ENCODE data around the gene GDPD4. TPM values are rescaled to one million over a fixed set of nuclear protein-coding genes. Genes with fewer than 3 reads are reported as not detected.

The GDPD4 gene
- total and polyA plus RNA-seq, 9 of the 15 experiments (the other 6 are each of a cell fraction or from before 2014, with no cell fraction given), result 0.40 TPM; not detected in 8

DNA sequence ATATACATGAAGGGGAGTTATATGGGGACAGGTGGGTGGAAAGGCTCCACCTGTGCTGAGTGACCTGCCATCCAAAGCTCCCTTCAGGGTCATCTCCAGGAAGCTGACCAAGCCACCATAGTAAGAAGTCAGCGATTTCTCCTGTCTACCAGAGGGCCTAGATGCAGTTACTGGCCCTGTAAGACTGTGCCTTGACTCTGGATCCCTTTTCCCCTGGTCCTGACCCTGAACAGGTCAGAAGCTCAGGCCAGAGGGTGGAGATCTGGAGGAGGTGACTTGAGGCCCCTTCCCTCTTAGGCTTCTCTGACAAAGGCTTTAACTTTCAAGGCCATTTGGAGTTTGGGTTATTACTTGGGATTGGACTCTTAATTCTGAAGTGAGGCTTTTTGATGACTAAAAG is 69.7 kb downstream of the GDPD4 start:
- 0% methylated on average over 1 of the region's 1 CpG for WGBS (ENCODE audit: insufficient coverage, low coverage, missing lambda C conversion rate)
- no peak overlapping the region for H3K27ac ChIP-seq (ENCODE audit: extremely low read depth, low read depth, low read length)
- POLR2A ChIA-PET, result interaction anchor here (0.8 kb wide), 1 partner anchor 11 kb away, joined by 5 read pairs; no protein-coding TSS in a partner anchor
- H3K4me1 ChIP-seq (replicated peaks in 1 of 2; ENCODE audit: control insufficient read depth in 2 of 2, insufficient read depth in 2 of 2, low read length in 2 of 2), result no peaks in the 10 kb centered on the region
- ATAC-seq, result no peak
- no peaks in the 10 kb centered on the region for H3K9me1 ChIP-seq (ENCODE audit: control insufficient read depth, insufficient read depth, low read length)
- no peak overlapping the region for H3K4me3 ChIP-seq
- no peaks in the 10 kb centered on the region; the same call in 1 of the 2 replicates for H4K20me1 ChIP-seq (replicated peaks; ENCODE audit: control insufficient read depth, insufficient read depth, low read length)
- CTCF ChIA-PET (ENCODE audit: low intra/inter-chr PET ratio), result interaction anchor here (0.6 kb wide), 1 partner anchor 392 kb away, joined by 3 read pairs; no protein-coding TSS in a partner anchor
- H3K4me2 ChIP-seq (ENCODE audit: insufficient read depth, low read length), result no peak overlapping the region
- no peak for FAIRE-seq
- no TSS peak for BruUV-seq (replicated peaks)
- H3K27me3 ChIP-seq (ENCODE audit: control insufficient read depth in 2 of 2, insufficient read depth in 2 of 2, low read length in 2 of 2), result peaks cover 0 to 9% of the 10 kb centered on the region in 2 experiments; a peak in 1 of 5 replicates
- intact Hi-C loops (cut with micrococcal nuclease) (no loop called here), in situ Hi-C loops (cut with MboI) (no loop called here)
- H3K9me3 ChIP-seq (replicated peaks; ENCODE audit: control insufficient read depth, insufficient read depth, low read depth, low read length), result no peaks in the 10 kb centered on the region
- H3K79me2 ChIP-seq (ENCODE audit: control insufficient read depth, insufficient read depth, low read length), result no peaks in the 10 kb centered on the region
- no peak overlapping the region for H2AFZ ChIP-seq (ENCODE audit: low read depth, low read length)
- DNase-seq (ENCODE audit: extremely low read depth in 1 of 4, low spot score in 3 of 4), result no peak
- no peak overlapping the region; a peak in 1 of 4 replicates for H3K9ac ChIP-seq (ENCODE audit: insufficient read depth in 1 of 2, low read depth in 2 of 2, low read length in 2 of 2)
- H3K36me3 ChIP-seq (ENCODE audit: control insufficient read depth, insufficient read depth, low read length), result no peaks in the 10 kb centered on the region
- TF ChIP-seq KDM5B (IDR thresholded peaks at IDR 0.05; ENCODE audit: insufficient replicate concordance, low read depth, low read length) (no peak), SMC3 (conservative IDR thresholded peaks at IDR 0.05; ENCODE audit: insufficient read depth, low read depth, low read length) (no peak), ATF1 (CRISPR knock-in tag; IDR thresholded peaks at IDR 0.05) (no peak), ATF1 (tag; IDR thresholded peaks at IDR 0.05) (no peak), NUFIP1 (IDR thresholded peaks at IDR 0.05; ENCODE audit: partially characterized antibody) (no peak), POLR3A (IDR thresholded peaks at IDR 0.05; ENCODE audit: borderline replicate concordance, extremely low read depth, insufficient read depth, insufficient read length) (no peak), MAZ (CRISPR knock-in tag; conservative IDR thresholded peaks at IDR 0.05 in 1 of 2, IDR thresholded peaks at IDR 0.05 in 1 of 2) (no peak), CCAR2 (IDR thresholded peaks at IDR 0.05; ENCODE audit: low read depth, low read length) (no peak), SRSF7 (optimal IDR thresholded peaks at IDR 0.05; ENCODE audit: low read depth, low read length) (no peak), XRCC5 (IDR thresholded peaks at IDR 0.05; ENCODE audit: low read depth, low read length) (no peak)
- TF ChIP-seq, protein P1, sequence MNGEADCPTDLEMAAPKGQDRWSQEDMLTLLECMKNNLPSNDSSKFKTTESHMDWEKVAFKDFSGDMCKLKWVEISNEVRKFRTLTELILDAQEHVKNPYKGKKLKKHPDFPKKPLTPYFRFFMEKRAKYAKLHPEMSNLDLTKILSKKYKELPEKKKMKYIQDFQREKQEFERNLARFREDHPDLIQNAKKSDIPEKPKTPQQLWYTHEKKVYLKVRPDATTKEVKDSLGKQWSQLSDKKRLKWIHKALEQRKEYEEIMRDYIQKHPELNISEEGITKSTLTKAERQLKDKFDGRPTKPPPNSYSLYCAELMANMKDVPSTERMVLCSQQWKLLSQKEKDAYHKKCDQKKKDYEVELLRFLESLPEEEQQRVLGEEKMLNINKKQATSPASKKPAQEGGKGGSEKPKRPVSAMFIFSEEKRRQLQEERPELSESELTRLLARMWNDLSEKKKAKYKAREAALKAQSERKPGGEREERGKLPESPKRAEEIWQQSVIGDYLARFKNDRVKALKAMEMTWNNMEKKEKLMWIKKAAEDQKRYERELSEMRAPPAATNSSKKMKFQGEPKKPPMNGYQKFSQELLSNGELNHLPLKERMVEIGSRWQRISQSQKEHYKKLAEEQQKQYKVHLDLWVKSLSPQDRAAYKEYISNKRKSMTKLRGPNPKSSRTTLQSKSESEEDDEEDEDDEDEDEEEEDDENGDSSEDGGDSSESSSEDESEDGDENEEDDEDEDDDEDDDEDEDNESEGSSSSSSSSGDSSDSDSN (IDR thresholded peaks at IDR 0.05; ENCODE audit: borderline replicate concordance in 1 of 2, low read depth in 2 of 2, low read length in 2 of 2), result no peak
- TF ChIP-seq, protein P2, sequence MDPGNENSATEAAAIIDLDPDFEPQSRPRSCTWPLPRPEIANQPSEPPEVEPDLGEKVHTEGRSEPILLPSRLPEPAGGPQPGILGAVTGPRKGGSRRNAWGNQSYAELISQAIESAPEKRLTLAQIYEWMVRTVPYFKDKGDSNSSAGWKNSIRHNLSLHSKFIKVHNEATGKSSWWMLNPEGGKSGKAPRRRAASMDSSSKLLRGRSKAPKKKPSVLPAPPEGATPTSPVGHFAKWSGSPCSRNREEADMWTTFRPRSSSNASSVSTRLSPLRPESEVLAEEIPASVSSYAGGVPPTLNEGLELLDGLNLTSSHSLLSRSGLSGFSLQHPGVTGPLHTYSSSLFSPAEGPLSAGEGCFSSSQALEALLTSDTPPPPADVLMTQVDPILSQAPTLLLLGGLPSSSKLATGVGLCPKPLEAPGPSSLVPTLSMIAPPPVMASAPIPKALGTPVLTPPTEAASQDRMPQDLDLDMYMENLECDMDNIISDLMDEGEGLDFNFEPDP (CRISPR knock-in tag; IDR thresholded peaks at IDR 0.05), result no peak
